ENCODE measurements around the gene PIK3AP1.
"Not testable (repeated sequence)": the region's sequence is repeated elsewhere in the genome, so short reads cannot be mapped to it uniquely, and the experiment has no call there.

The PIK3AP1 gene

GRCh38 chr10:96721207-96721572 lies 876 bp upstream of the PIK3AP1 start:
- no peak for DNase-seq (ENCODE audit: low spot score)

GRCh38 chr10:96719850-96720421 lies 378 bp downstream of the PIK3AP1 start:
- DNase-seq (ENCODE audit: low spot score): peak; percentile 79

- no peak for DNase-seq (ENCODE audit: low spot score)
Measured at GRCh38 chr10:96719200-96719599, 1.1 kb downstream of the PIK3AP1 start.

- DNase-seq (ENCODE audit: low spot score): no peak
Measured at GRCh38 chr10:96718304-96718990, 1.9 kb downstream of the PIK3AP1 start.

GRCh38 chr10:96716390-96716789 lies 3.9 kb downstream of the PIK3AP1 start:
- no peak for DNase-seq (ENCODE audit: low spot score)

GRCh38 chr10:96714746-96715255 lies 5.5 kb downstream of the PIK3AP1 start:
- no peak for DNase-seq (ENCODE audit: low spot score)

- DNase-seq (ENCODE audit: low spot score): no peak
Measured at GRCh38 chr10:96714031-96714590, 6.2 kb downstream of the PIK3AP1 start.

GRCh38 chr10:96712662-96713271 lies 7.5 kb downstream of the PIK3AP1 start:
- DNase-seq (ENCODE audit: low spot score): no peak

- no peak for DNase-seq (ENCODE audit: low spot score)
Measured at GRCh38 chr10:96711048-96711728, 9.1 kb downstream of the PIK3AP1 start.

GRCh38 chr10:96709525-96709924 lies 10.8 kb downstream of the PIK3AP1 start:
- DNase-seq (ENCODE audit: low spot score): no peak

- DNase-seq (ENCODE audit: low spot score): no peak
Measured at GRCh38 chr10:96708996-96709395, 11.3 kb downstream of the PIK3AP1 start.

- peak; percentile 69 for DNase-seq (ENCODE audit: low spot score)
Measured at GRCh38 chr10:96708456-96708855, 11.9 kb downstream of the PIK3AP1 start.

- no peak for DNase-seq (ENCODE audit: low spot score)
Measured at GRCh38 chr10:96706331-96706853, 13.9 kb downstream of the PIK3AP1 start.

GRCh38 chr10:96705134-96705533 lies 15.2 kb downstream of the PIK3AP1 start:
- DNase-seq (ENCODE audit: low spot score): no peak

- no peak for DNase-seq (ENCODE audit: low spot score)
Measured at GRCh38 chr10:96704563-96704962, 15.8 kb downstream of the PIK3AP1 start.

GRCh38 chr10:96703358-96703757 lies 17.0 kb downstream of the PIK3AP1 start:
- peak; percentile 53 for DNase-seq (ENCODE audit: low spot score)

- no peak for DNase-seq (ENCODE audit: low spot score)
Measured at GRCh38 chr10:96701265-96701664, 19.0 kb downstream of the PIK3AP1 start.

- peak; percentile 76 for DNase-seq (ENCODE audit: low spot score)
Measured at GRCh38 chr10:96700374-96701099, 19.8 kb downstream of the PIK3AP1 start.

- no peak for DNase-seq (ENCODE audit: low spot score)
Measured at GRCh38 chr10:96699613-96700012, 20.7 kb downstream of the PIK3AP1 start.

GRCh38 chr10:96698305-96698704 lies 22.0 kb downstream of the PIK3AP1 start:
- not testable (repeated sequence) for DNase-seq (ENCODE audit: low spot score)

GRCh38 chr10:96697438-96697837 lies 22.9 kb downstream of the PIK3AP1 start:
- no peak for DNase-seq (ENCODE audit: low spot score)

All from germinal center (tissue), 1 donor.